DOHH2 (cell line): ENCODE data around the gene AUTS2.

Experiments
- CTCF ChIP-seq: fragments of 200-600 bp; sonication (generic); IDR thresholded peaks from one replicate; pipeline ENCODE4 v1.5.1; 2014; ENCODE audit warnings: antibody characterized with exemption, mild to moderate bottlenecking, low read depth, low read length; ENCODE audit not compliant: poor library complexity, severe bottlenecking
- EZH2phosphoT487 ChIP-seq: fragments of 200-600 bp; sonication (generic); IDR thresholded peaks from 2 replicates; pipeline ENCODE4 v1.6.1; 2017; ENCODE audit warnings: borderline replicate concordance, mild to moderate bottlenecking, antibody characterized with exemption, low read length, moderate library complexity, mixed read lengths

- no peak for TF ChIP-seq CTCF
- TF ChIP-seq EZH2phosphoT487, result no peak
These were observed 535.9 kb downstream of the AUTS2 start for GRCh38 chr7:70134029-70134770.
